DMS79 (cell line): ENCODE data around the gene PRR5.
"Not testable (repeated sequence)": the region's sequence is repeated elsewhere in the genome, so short reads cannot be mapped to it uniquely, and the experiment has no call there.

ENCODE experiments used
- DNase-seq: peaks from one replicate; lab custom pipeline; 2025; lab: John Stamatoyannopoulos, UW

PRR5 gene, protein sequence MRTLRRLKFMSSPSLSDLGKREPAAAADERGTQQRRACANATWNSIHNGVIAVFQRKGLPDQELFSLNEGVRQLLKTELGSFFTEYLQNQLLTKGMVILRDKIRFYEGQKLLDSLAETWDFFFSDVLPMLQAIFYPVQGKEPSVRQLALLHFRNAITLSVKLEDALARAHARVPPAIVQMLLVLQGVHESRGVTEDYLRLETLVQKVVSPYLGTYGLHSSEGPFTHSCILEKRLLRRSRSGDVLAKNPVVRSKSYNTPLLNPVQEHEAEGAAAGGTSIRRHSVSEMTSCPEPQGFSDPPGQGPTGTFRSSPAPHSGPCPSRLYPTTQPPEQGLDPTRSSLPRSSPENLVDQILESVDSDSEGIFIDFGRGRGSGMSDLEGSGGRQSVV

DNA sequence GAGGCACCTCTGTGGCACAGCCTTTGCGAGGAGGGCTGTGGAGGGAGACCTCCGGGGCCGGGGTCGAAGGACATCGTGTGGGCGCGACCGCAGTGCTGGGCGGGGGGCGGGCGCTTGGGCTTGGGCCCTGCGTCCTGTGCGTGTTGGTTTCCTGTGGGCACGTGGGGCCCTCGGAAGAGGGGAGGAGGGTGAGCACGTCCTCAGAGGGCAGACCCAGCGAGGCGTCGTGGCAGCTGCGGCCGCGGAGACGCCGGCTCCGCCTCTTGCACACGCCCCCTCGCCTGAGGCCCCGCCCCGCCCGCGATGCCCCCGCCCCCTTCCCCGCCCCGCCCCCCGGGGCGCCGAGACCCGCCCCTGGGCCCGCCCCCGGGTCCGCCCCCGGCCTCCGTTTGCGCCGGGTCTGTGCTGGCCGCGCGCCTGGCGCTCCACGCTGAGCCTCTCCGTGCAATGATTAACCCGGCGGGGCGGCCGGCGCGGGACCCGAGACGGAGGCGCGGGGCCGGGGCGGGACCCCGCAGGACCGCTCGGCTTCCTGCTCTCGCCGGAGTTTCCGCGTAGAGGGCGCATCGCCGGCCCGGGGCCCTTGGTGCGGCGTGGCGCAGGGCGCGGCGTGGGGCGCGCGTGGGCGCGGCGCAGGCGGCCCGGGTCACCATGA, at the start of gene PRR5:
TSS of gene PRR5 (plus strand) at position 381 of the 655 bp plus-strand sequence. CDS start at position 652, 271 bp downstream.
- no peak for DNase-seq

DNA sequence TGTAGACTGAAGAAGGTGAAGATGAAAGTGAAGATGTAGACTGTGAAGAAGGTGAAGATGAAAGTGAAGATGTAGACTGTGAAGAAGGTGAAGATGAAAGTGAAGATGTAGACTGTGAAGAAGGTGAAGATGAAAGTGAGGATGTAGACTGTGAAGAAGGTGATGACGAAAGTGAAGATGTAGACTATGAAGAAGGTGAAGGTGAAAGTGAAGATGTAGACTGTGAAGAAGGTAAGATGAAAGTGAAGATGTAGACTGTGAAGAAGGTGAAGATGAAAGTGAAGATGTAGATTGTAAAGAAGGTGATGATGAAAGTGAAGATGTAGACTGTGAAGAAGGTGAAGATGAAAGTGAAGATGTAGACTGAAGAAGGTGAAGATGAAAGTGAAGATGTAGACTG, 49.1 kb upstream of the PRR5 start:
- DNase-seq, result not testable (repeated sequence)

DNA sequence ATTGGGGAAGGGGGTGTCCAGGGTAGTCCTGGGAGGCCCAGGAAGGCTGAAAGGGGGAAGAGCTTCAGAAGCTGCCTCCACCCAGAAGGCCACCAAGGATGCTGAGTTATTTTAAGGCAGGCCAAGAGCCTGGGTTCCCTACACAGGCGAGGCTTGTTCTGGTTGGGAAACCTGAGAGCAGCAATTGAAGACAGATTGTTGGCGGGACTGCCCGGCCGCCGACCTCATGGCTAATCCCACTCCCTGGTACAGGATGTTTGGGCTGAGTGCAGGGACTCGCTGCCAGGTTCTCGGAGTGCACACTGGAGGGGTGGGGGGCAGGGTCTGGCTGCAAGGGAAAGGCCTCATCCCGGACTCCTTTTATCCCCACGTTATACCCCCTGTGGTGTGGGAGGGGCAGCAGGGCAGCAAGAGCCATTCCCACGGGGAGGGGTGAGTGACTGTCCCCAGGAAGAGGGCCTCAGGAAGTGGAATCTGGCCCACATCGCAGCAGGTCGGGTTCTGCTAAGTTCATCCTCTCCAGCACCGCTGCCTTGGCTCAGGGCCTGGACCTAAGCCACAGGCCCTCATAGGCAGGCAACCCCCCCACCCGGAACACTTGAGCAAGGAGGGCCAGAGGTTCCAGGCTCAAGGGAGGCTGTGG, 43.6 kb upstream of the PRR5 start:
- no peak for DNase-seq

DNA sequence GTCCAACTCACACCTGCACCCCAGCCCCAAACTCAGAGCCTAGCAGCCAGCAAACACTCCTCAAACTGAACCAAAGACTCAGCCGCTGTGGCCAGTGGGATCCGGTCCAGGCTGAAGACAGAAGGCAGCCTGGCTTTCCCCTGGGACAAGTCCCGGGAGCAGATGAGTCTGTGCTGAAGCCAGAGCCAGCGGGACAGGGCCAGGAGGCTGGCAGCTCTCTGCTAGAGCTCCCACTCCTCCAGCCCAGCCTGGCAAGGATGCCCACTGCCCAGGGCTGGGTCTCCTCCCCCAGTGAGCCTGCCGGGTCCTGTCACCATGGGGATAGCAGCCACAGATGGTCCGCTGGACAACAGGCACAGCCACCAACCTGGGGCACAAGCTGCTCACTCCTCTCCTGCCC, 42.9 kb upstream of the PRR5 start:
- no peak for DNase-seq

DNA sequence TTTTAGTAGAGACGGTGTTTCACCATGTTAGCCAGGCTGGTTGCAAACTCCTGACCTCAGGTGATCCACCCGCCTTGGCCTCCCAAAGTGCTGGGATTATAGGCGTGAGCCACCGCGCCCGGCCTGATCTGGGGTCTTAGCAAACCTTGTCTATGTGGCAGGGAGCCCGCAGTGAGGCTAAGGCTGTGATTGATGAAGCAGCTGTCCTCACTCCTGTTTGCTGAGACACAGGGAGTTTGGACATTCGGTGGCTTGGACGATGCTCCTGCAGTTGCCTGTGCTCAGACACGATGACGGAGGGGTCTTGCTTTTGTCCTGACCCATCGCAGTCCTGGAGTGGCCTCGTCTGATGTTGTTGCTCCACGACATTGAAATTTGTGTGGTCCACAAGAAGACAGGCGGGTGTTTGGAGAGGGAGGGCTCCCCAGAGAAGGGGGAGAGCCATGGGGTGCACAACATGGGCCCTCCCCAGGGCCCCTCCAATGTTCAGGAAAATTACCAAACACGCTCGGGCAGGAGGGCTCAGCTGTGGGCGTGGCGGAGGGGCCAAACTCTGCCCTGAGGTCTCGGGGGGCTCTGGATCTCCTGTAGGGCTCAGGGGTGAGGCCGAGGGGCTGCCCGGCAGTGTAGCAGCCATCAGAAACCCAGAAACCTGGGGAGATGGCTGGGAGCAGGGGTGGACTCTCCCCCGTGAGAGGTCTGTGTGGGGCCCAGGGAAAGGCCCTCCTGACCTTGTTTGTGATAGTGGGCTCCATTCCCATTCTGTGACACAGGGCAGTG, 41.8 kb upstream of the PRR5 start:
- DNase-seq, result no peak

DNA sequence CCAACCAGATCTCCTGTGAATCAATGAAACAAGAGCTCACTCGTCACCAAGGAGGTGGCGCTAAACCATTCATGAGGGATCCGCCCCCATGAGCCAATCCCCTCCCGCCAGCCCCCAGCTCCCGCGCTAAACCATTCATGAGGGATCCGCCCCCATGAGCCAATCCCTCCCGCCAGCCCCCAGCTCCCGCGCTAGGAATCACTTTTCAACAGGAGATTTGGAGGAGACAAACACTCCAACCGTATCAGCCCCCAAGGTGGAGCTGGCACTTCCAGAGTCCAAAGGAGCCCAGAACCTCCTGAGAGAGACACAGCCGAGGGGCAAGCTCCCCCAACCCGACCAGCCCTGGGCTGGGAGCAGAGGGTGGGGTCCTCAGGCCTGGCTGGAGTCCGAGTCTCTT, 40.9 kb upstream of the PRR5 start:
- no peak for DNase-seq

DNA sequence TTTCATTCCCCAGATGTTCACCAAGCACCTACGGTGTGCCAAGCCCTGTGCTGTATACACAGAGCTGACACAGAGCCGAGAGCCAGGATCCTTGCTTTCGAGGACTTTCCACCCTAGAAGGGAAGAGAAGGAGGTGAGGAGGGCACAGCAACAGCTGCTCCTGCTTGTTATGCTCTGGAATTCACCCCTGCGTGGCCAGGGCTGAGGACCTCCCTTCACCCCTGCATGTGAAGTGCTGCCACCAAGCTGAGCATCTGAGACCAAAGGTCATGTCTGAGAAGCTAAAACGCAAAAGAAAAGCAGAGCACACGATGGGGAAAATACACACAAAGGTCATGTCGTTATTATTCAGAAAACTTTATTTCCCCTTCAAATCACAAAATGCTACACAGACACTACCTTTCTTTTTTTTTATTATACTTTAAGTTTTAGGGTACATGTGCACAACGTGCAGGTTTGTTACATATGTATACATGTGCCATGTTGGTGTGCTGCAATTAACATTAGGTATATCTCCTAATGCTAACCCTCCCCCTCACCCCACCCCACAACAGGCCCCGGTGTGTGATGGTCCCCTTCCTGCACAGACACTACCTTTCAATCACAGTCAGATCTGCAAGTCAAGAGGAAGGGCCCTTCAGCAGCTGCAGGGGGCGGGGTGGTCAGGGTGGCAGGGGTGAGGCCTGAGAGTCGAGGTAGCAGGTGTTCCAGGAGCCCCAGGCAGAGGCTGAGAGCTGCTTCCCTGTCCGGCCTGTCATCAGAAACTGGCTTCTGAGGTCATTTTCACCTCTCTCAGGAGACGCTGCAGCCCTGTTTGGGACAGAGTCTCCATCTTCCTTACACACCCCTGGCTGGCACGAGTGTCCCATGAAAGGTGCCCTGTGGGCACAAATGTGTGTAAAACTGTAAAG, 40.1 kb upstream of the PRR5 start:
- no peak for DNase-seq

DNA sequence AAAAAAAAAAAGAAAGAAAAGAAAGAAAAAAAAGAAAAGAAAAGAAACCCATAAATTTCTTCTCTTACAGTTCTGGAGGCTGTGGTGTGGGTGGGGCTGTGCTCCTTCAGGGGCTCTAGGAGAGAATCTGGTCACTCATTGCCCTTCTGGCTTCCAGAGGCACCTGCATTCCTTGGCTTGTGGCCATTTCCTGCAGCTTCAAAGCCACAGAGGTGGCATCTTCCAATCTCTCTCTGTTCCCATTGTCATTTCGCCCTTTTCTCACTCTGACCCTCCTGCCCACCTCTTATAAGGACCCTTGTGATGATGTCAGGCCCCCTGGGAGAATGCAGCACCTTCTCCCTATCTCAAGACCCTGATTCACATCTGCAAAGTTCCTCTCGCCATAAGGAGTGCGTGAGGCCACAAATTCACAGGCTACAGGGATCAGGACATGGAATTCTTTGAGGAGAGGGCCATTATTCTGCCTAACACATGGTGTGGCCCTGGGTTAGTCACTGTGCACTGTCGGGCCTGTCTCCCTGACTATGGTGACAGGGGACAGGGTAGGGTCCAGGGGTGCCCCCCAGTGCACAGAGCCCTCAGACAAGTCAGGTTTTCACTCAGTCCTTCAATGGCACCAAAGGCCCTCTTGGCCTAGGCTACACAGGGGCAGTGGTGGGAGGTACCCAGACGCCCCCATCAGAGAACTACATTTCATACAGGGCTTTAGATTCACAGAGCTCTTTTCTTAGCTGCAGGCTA, 38.6 kb upstream of the PRR5 start:
- DNase-seq, result no peak

DNA sequence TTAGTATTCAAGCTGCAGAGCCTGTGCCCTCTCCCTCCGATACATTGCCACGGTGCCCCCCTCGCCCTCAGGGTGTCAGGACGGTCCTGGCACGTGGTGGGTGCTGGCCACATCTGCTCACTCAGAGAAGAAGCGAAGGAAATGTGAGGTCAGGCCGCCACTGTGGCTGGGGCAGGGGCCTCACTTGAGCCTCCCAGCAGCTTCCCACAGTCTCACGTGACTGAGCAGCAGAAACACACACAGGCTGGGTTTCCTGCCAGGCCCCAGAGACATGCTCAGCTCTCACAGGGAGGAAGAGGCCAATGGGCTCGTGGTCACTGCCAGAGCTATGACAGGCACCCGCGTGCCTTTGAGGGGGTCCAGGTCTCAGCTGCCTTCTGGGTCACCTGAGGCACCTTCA, 37.9 kb upstream of the PRR5 start:
- no peak for DNase-seq

DNA sequence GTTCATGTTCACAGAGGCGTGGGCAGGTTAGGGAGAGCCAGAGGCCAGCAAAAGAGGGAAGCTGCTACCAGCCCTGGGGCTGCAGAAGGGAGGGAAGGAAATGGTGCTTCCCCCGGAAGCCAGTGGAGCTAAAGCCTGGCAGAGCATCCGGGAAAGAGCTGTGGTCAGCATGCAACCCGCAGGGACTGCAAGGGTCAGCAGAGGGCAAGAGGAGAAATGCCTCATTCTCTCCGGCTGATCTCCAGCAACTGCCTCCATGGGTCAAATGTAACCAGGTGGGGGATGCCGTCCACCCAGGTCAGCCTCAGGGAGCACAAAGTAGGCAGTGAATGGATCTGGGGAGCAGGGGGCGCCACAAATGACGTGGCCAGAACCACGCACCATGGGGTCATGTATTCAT, 36.9 kb upstream of the PRR5 start:
- no peak for DNase-seq

DNA sequence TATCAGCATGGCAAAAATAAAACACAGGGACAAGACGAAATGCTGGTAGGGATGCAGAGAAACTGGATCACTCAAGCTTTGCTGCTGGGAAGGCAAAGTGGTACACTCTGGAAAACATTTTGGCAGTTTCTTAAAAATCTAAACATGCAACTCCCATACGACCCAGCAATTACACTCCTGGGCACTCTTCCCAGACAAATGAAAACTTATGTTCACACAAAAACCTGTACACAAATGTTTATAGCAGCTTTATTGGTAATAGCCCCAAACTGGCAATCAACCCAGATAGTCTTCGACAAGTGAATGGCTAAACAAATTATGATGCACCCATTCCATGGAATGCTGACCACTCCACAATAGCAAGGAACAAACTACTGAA, 35.8 kb upstream of the PRR5 start:
- DNase-seq, result no peak

DNA sequence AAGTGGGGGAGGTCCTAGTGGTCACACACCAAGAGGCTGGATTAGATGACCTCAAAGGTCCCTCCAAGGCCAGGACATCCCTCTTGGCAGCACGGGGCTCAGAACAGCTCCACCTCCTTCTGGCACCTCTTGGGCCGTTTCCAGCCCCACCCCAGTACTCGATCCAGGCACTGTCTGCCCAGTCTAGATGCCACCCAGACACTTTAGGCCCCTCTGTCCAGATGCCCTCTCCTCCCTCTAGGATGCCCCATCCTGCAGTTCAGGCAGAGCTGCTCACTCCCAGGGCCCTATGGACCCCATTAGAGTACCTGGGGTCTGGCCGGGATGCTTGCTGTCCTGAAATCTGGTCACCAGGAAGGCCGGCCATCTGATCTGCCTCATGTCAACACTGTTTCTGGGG, 34.7 kb upstream of the PRR5 start:
- no peak for DNase-seq

DNA sequence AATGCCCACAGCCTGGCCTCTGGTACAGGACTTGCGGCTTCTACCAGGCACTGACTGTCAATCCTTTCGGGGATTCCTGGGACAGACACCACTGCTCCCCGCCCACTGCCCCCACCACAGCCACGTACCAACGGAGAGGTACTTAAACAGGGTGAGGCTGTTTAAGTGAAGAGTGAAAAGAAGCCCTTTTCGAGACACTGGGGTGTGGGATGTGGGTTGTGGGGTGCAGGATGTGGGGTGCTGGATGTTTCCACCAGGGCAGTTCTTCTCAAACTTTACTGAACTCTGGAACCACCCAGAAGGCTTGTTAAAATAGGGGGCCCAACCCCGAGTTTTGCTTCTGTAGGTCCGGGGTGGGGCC, 34.2 kb upstream of the PRR5 start:
- DNase-seq, result no peak

DNA sequence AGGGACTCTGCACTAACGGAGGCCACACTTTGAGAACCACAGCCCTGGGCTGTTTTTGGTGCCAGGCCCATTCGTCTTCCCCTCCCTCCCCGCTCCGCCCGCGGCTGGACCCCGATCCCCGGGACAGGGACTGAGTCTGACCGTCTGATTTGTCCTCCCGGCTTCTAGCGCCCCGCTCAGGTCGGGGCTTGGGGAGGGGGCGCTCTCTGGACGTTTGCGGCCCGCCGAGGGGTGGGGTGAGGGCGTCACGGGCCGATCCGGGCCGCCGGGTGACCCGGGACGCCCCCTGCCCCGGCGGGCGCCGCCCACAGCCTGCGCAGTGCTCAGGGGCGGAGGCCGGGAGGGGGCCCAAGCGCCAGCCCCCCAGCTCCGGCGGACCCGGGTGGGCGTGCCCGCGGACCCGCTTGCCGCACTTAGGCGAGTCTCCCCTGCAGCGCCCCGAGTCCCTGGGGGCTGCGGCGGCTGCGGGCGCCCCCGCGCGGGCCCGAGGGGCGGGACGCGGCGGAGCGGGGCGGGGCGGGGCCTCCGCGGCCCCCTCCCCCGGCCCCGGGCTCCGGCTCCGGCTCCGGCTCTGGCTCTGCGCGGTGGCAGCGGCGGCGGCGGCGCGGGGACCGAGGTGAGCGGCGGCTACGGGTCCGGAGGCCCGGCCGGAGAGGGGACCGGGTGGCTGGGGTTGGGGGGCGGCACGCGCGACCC, 33.7 kb upstream of the PRR5 start:
- no peak for DNase-seq

DNA sequence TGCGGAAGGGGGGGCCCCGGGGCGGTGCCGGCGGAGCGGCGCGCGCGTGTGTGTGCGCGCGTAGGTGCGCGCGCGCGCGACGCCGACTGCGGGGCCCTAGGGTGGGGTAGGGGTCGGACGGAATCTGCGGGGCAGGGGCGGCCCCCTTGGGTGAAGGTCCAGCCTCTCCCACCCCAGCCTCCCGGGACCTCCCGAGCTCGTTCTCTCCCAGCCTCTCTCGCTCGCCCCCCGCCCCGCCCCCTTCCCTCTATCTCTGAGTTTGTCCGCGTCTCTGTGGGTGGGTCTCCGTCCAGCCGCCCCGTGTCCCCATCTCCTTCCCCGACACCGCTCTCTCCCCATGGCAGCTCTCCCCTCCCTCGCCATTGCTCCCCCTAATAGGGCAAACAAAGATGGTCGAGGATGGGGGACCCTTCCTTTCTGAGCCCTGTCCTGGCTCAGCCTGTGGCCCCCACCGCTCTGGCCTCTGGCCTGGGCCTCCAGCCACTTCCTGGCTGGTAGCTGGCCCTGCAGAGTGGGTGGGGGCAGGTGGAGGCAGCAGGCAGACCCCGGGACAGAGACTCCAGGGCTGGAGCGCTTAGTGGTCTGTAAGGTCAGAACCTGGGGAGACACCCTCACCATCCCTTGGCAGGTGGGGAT, 33.0 kb upstream of the PRR5 start:
- DNase-seq, result no peak

DNA sequence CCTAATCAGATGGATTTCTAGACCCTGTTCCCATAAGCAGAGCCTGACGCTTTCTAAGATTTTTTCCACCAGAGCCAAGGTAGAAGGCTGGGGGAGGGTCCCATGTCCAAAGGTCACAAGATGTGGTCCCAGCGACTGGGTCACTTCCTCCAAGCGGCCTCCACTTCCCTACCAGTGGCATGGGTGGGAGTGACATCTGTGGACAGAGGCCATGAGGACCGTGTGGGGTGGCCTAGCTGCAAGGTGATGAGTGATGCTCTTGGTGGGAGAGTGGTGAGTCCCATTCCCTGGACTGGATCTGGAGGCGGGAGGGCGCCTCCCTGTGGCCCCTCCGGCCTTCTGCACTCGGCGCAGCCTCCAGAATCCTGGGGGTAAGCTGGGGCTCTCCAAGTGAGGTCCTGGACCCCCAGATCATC, 32.4 kb upstream of the PRR5 start:
- no peak for DNase-seq

DNA sequence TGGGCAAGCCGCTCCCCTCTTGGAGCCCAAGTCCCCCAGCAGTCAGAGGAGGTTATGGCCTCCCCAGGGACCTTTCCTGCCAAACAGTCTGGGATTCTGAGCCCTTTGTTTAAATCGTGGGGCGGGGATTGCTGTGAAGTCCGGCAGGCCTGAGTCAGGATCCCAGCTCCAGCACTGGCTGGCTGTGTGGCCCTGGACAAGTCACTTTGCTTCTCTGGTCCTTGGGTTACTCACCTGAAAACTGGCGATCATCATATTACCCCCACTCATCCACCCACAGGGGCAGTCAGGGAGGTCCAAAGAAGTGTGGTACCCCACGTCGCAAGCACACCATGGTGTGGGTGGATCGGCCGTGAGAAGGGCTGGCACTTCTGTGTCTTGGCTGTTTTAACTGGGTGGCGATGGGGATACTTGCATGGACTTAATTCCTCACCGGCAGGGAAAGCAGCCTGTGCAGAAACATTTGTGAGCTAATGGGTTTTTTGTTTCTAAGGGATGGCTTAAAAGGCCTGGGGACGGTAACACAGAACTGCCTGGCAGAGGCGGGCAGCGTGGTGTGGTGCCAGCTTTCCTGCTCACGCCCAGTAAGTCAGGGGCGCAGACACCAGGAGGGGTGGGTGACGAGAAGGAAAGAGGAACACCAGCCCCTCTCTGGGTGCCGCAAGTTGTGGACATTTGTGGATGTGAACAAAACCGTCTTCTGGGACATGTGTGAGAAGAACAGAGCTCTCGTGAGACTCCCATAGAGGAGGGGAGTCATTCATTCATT, 31.6 kb upstream of the PRR5 start:
- no peak for DNase-seq

DNA sequence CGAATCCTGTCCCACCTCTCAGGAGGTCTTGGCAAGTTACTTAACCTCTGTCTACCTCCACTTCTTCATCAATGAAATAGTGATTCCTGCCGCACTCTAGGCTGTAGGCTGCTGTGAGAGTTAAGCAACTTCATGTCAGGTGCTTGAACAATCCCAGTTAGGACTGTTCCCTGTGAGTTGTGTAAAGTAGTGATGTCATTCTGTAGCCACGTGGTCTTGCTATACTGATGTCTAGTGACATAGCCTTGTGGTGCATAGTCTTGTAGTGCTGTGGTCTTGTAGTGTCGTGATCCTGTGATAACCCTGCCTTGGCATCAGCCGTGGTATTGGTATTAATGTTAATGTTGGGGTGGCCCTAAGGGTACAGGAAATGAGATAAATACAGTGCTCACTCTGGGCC, 30.3 kb upstream of the PRR5 start:
- no peak for DNase-seq

DNA sequence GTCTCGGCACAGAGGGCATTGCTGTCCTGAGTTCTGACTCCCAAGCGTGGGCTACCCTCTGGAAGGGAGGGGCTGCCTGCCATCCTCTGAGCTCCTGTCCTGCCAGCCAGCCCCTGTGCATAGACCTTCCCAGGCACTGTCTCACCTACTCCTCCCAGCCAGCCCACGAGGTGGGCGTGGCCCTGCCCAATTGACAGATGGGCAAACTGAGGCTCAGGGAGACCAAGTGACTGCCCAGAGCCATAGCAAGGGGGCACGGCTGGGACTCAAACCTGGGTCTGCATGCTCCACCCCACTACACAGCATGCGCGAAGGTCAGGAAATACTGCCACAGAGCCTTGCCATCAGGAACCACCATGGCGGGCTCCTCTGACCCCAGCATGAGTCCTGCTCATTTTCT, 29.4 kb upstream of the PRR5 start:
- DNase-seq, result no peak
